Prostate gland (tissue), 2 donors: ENCODE data around the gene SLC51A. TPM values are rescaled to one million over a fixed set of nuclear protein-coding genes. Genes with fewer than 3 reads are reported as not detected.

ENCODE experiments used
- DNase-seq: peaks from one replicate; pipeline ENCODE4 v3.0.0-alpha.2; 2019; ENCODE audit warnings: low spot score
- H3K27ac ChIP-seq, 2 donors: fragments of 200-600 bp; sonication (generic); 2 replicates each; pipeline ENCODE4 v1.5.1; 2017 to 2019
- H3K27me3 ChIP-seq: fragments of 200-600 bp; sonication (generic); replicated peaks from 2 replicates; pipeline ENCODE4 v1.5.1; 2019; ENCODE audit not compliant: insufficient read depth
- H3K36me3 ChIP-seq, 2 donors: fragments of 200-600 bp; sonication (generic); 1 replicate in 1 of 2; 2 replicates in 1 of 2; pipeline versions ENCODE4 v1.5.1 to v1.8.1; 2017 to 2019
- H3K4me1 ChIP-seq: fragments of 200-600 bp; sonication (generic); replicated peaks from 2 replicates; pipeline ENCODE4 v1.5.1; 2019
- H3K4me3 ChIP-seq, 2 donors: fragments of 200-600 bp; sonication (generic); 2 replicates each; pipeline ENCODE4 v1.5.1; 2017 to 2019
- H3K9me3 ChIP-seq: fragments of 200-600 bp; sonication (generic); 2 replicates; pipeline ENCODE4 v1.5.1; 2017
- CTCF ChIP-seq, 4 experiments: fragments of 200-600 bp in 2 of 4; fragments of 450-650 bp in 2 of 4; sonication (generic) in 2 of 4; IDR thresholded peaks; 1 replicate in 3 of 4; 2 replicates in 1 of 4; pipeline ENCODE4 v1.5.1; 2016 to 2019; ENCODE audit warnings: antibody characterized with exemption in 4 of 4, mild to moderate bottlenecking in 2 of 4, moderate library complexity in 2 of 4
- POLR2A ChIP-seq: fragments of 450-650 bp; IDR thresholded peaks from one replicate; pipeline ENCODE4 v1.6.1; 2016; ENCODE audit warnings: antibody characterized with exemption, mild to moderate bottlenecking
- POLR2AphosphoS5 ChIP-seq: sonication (generic); formaldehyde crosslinking; IDR thresholded peaks from one replicate; pipeline ENCODE4 v1.6.1; 2017; ENCODE audit warnings: antibody characterized with exemption
- WGBS: methylation state at CpG from one replicate; pipeline ENCODE4 v1.1.5; 2018; 5-methylcytosine and 5-hydroxymethylcytosine counted together
- intact Hi-C: fragments of 100-400 bp; cut with DNase I; formaldehyde crosslinking; loops from one replicate; pipeline ENCODE4 v1.14.2; 2022
- total RNA-seq, 2 donors: library from RNA; depleted of rRNA; stranded (reverse); fragments of >200 nt; gene quantifications; one replicate each; pipeline ENCODE4 v1.1.0, GENCODE V29; 2016

Gene SLC51A
- total RNA-seq, 2 donors from 2014 or later: 0.55 to 32.1 TPM

- Histone ChIP-seq H3K36me3 (no peaks in the 10 kb centered on the region), H3K27me3 (no peaks in the 10 kb centered on the region), H3K27ac (no peak overlapping the region), H3K4me3 (no peak overlapping the region), H3K4me1 (no peaks in the 10 kb centered on the region), H3K9me3 (no peaks in the 10 kb centered on the region)
- WGBS: 48% methylated on average over 31 of the region's 31 CpGs
- TF ChIP-seq CTCF (IDR thresholded peaks at IDR 0.05) (no peak), POLR2AphosphoS5 (no peak), POLR2A (no peak)
- intact Hi-C loops: no loop called here
- no peak for DNase-seq
Observed at GRCh38 chr3:196186651-196187573, 29.4 kb upstream of the SLC51A start.

GRCh38 chr3:196189566-196190347 is 26.6 kb upstream of the SLC51A start:
- Histone ChIP-seq H3K4me3 (no peak overlapping the region), H3K9me3 (no peaks in the 10 kb centered on the region), H3K27me3 (no peaks in the 10 kb centered on the region), H3K36me3 (no peaks in the 10 kb centered on the region), H3K27ac (no peak overlapping the region), H3K4me1 (no peaks in the 10 kb centered on the region)
- TF ChIP-seq CTCF (IDR thresholded peaks at IDR 0.05) (no peak), POLR2AphosphoS5 (no peak), POLR2A (no peak)
- intact Hi-C loops: no loop called here
- 86% methylated on average over 16 of the region's 16 CpGs for WGBS
- DNase-seq: no peak

GRCh38 chr3:196192036-196192523 is 24.3 kb upstream of the SLC51A start:
- Histone ChIP-seq H3K36me3 (no peaks in the 10 kb centered on the region), H3K4me3 (no peak overlapping the region), H3K27ac (peak overlapping the region; percentile 14 to 48), H3K9me3 (no peaks in the 10 kb centered on the region), H3K4me1 (no peaks in the 10 kb centered on the region), H3K27me3 (no peaks in the 10 kb centered on the region)
- TF ChIP-seq POLR2AphosphoS5 (no peak), POLR2A (no peak), CTCF (IDR thresholded peaks at IDR 0.05) (no peak)
- intact Hi-C loops: no loop called here
- WGBS: 82% methylated on average over 11 of the region's 11 CpGs
- no peak for DNase-seq

- Histone ChIP-seq H3K27me3 (no peaks in the 10 kb centered on the region), H3K9me3 (no peaks in the 10 kb centered on the region), H3K4me3 (no peak overlapping the region), H3K4me1 (no peaks in the 10 kb centered on the region), H3K36me3 (no peaks in the 10 kb centered on the region), H3K27ac (peak overlapping the region; percentile 14 to 48)
- intact Hi-C loops: no loop called here
- WGBS: 52% methylated on average over 14 of the region's 14 CpGs
- peak; percentile 39 for DNase-seq
- TF ChIP-seq POLR2A: no peak
- peak in 2 of 4 experiments; percentile 15 to 17 for TF ChIP-seq CTCF (IDR thresholded peaks at IDR 0.05)
- peak; percentile 48 for TF ChIP-seq POLR2AphosphoS5
Observed at GRCh38 chr3:196192524-196193051, 23.7 kb upstream of the SLC51A start.
